IMR-90 (cell line): ENCODE measurements around the gene PLXNA4. TPM values are rescaled to one million over a fixed set of nuclear protein-coding genes. Genes with fewer than 3 reads are reported as not detected.
A peak's percentile ranks its signal among the peaks of the same experiment; 100 is the strongest.

Source experiments
- ATAC-seq: fragments of 200-7000 bp; cut with Tn5 transposase; 2 replicates; pipeline ENCODE4 v1.9.1; 2020; ENCODE audit warnings: low read depth, mild to moderate bottlenecking, moderate library complexity
- BruUV-seq: library from RNA; stranded (reverse); fragments of 400-500 nt; replicated peaks from 2 replicates; lab custom pipeline; 2021; lab: Mats Ljungman, UMichigan
- CTCF ChIA-PET: fragments of 300-600 bp; formaldehyde crosslinking; extraction: SDS; loops from one replicate; lab custom pipeline; 2021; ENCODE audit warnings: antibody characterized with exemption; lab: Yijun Ruan, JAX
- POLR2A ChIA-PET: fragments of 300-600 bp; sonication (Branson Sonifier 250); formaldehyde crosslinking; loops from one replicate; lab custom pipeline; 2022; ENCODE audit warnings: antibody characterized with exemption; ENCODE audit not compliant: unreplicated experiment; lab: Charles Lee
- DNase-seq: peaks from one replicate; pipeline ENCODE4 v3.0.0; 2013
- H2AFZ ChIP-seq: replicated peaks from 2 replicates; pipeline ENCODE3; 2013; ENCODE audit warnings: low read length, mild to moderate bottlenecking; ENCODE audit not compliant: poor library complexity
- H2AK5ac ChIP-seq: 2 replicates; pipeline ENCODE4 v1.6.1; 2013; ENCODE audit warnings: low read depth, low read length, inconsistent platforms
- H2AK9ac ChIP-seq: replicated peaks from 2 replicates; pipeline ENCODE3; 2013; ENCODE audit warnings: mild to moderate bottlenecking, low read depth, low read length, moderate library complexity; ENCODE audit not compliant: poor library complexity
- H2BK120ac ChIP-seq: 2 replicates; pipeline ENCODE4 v1.6.1; 2013; ENCODE audit warnings: low read depth, low read length, inconsistent platforms
- H2BK15ac ChIP-seq: 3 replicates; pipeline ENCODE4 v1.6.1; 2013; ENCODE audit warnings: low read depth, low read length, inconsistent platforms
- H2BK20ac ChIP-seq: 2 replicates; pipeline ENCODE4 v1.6.1; 2013; ENCODE audit warnings: low read depth, mild to moderate bottlenecking, inconsistent platforms, low read length, moderate library complexity
- H2BK5ac ChIP-seq: 2 replicates; pipeline ENCODE4 v1.6.1; 2013; ENCODE audit warnings: mild to moderate bottlenecking, low read depth, low read length, inconsistent platforms; ENCODE audit not compliant: poor library complexity, severe bottlenecking
- H3K14ac ChIP-seq: replicated peaks from 2 replicates; pipeline ENCODE4 v1.6.1; 2013; ENCODE audit warnings: low read depth, low read length, inconsistent platforms
- H3K18ac ChIP-seq: 2 replicates; pipeline ENCODE4 v1.6.1; 2013; ENCODE audit warnings: low read depth, low read length, control low read depth
- H3K23ac ChIP-seq: 2 replicates; pipeline ENCODE4 v1.6.1; 2013; ENCODE audit warnings: low read depth, low read length, inconsistent platforms
- H3K27ac ChIP-seq: 2 replicates; pipeline ENCODE4 v1.5.1; 2013; ENCODE audit warnings: mild to moderate bottlenecking, control low read depth, low read length; ENCODE audit not compliant: insufficient read depth
- H3K27me3 ChIP-seq: 2 replicates; pipeline ENCODE4 v1.6.1; 2013; ENCODE audit warnings: low read length; ENCODE audit not compliant: control insufficient read depth, insufficient read depth
- H3K36me3 ChIP-seq: 2 replicates; pipeline ENCODE4 v1.6.1; 2013; ENCODE audit warnings: low read length, mixed read lengths; ENCODE audit not compliant: control insufficient read depth, insufficient read depth
- H3K4ac ChIP-seq: 2 replicates; pipeline ENCODE4 v1.6.1; 2013; ENCODE audit warnings: low read depth, low read length, inconsistent platforms
- H3K4me1 ChIP-seq: 2 replicates; pipeline ENCODE4 v1.6.1; 2013; ENCODE audit warnings: low read length, mixed read lengths; ENCODE audit not compliant: control insufficient read depth, insufficient read depth
- H3K4me2 ChIP-seq: 2 replicates; pipeline ENCODE4 v1.6.1; 2013; ENCODE audit warnings: low read depth, mild to moderate bottlenecking, control low read depth, low read length, moderate library complexity
- H3K4me3 ChIP-seq: 2 replicates; pipeline ENCODE4 v1.5.1; 2013; ENCODE audit warnings: low read depth, mild to moderate bottlenecking, control low read depth, low read length, moderate library complexity; ENCODE audit not compliant: insufficient read depth
- H3K56ac ChIP-seq: 2 replicates; pipeline ENCODE4 v1.6.1; 2013; ENCODE audit warnings: low read length, inconsistent platforms; ENCODE audit not compliant: insufficient read depth; ENCODE audit errors: extremely low read depth
- H3K79me1 ChIP-seq, 2 experiments: 2 replicates each; pipeline ENCODE4 v1.6.1; 2013; ENCODE audit warnings: low read length in 2 of 2, inconsistent platforms in 1 of 2, low read depth in 1 of 2
- H3K9ac ChIP-seq: 2 replicates; pipeline ENCODE4 v1.6.1; 2013; ENCODE audit warnings: low read depth, low read length, control low read depth
- H3K9me1 ChIP-seq: 2 replicates; pipeline ENCODE4 v1.6.1; 2013; ENCODE audit warnings: low read length, inconsistent platforms; ENCODE audit not compliant: insufficient read depth
- H3K9me3 ChIP-seq: 2 replicates; pipeline ENCODE4 v1.6.1; 2013; ENCODE audit warnings: low read length; ENCODE audit not compliant: control insufficient read depth, insufficient read depth
- H4K20me1 ChIP-seq: 2 replicates; pipeline ENCODE4 v1.6.1; 2013; ENCODE audit warnings: low read length, inconsistent platforms; ENCODE audit not compliant: insufficient read depth
- H4K5ac ChIP-seq: 2 replicates; pipeline ENCODE4 v1.6.1; 2013; ENCODE audit warnings: mild to moderate bottlenecking, low read depth, low read length, control low read depth
- H4K8ac ChIP-seq, 2 experiments: 2 replicates each; pipeline ENCODE4 v1.6.1; 2013; ENCODE audit warnings: low read depth in 2 of 2, low read length in 2 of 2, control low read depth in 1 of 2, inconsistent platforms in 1 of 2
- H4K91ac ChIP-seq: 2 replicates; pipeline ENCODE4 v1.6.1; 2013; ENCODE audit warnings: low read depth, low read length, inconsistent platforms; ENCODE audit not compliant: insufficient read depth
- CHD1 ChIP-seq: IDR thresholded peaks from 2 replicates; pipeline ENCODE4 v1.6.1; 2012; ENCODE audit warnings: low read depth, low read length, improper control_type of control experiment
- FOS ChIP-seq: fragments of 150-350 bp; IDR thresholded peaks from 2 replicates; pipeline ENCODE4 v1.6.1; 2016; ENCODE audit warnings: low read depth, low read length
- MAZ ChIP-seq: IDR thresholded peaks from 2 replicates; pipeline ENCODE4 v1.6.1; 2012; ENCODE audit warnings: low read depth, mild to moderate bottlenecking, low read length, improper control_type of control experiment, moderate library complexity, borderline replicate concordance
- MXI1 ChIP-seq: IDR thresholded peaks from 2 replicates; pipeline ENCODE4 v1.6.1; 2012; ENCODE audit warnings: low read depth, mild to moderate bottlenecking, low read length, moderate library complexity, borderline replicate concordance
- POLR2A ChIP-seq: IDR thresholded peaks from 2 replicates; pipeline ENCODE4 v1.6.1; 2012; ENCODE audit warnings: mild to moderate bottlenecking, low read depth, low read length
- RCOR1 ChIP-seq: IDR thresholded peaks from 2 replicates; pipeline ENCODE4 v1.6.1; 2012; ENCODE audit warnings: mild to moderate bottlenecking, low read length, improper control_type of control experiment; ENCODE audit not compliant: insufficient replicate concordance
- RFX5 ChIP-seq: IDR thresholded peaks from 2 replicates; pipeline ENCODE4 v1.8.0; 2012; ENCODE audit warnings: low read depth, mild to moderate bottlenecking, low read length, moderate library complexity
- SMC3 ChIP-seq: fragments of 150-350 bp; IDR thresholded peaks from 2 replicates; pipeline ENCODE4 v1.6.1; 2016; ENCODE audit warnings: low read depth, mild to moderate bottlenecking, antibody characterized with exemption, low read length, moderate library complexity
- WGBS, 2 experiments: methylation state at CpG; one replicate each; pipeline versions ENCODE4 v1.1.5 to v1.1.7; 2013; ENCODE audit warnings: missing lambda C conversion rate in 2 of 2; ENCODE audit not compliant: insufficient read length in 1 of 2; ENCODE audit errors: extremely low coverage in 2 of 2; 5-methylcytosine and 5-hydroxymethylcytosine counted together
- dilution Hi-C: fragments of 300-500 bp; cut with HindIII; formaldehyde crosslinking; loops from one replicate; pipeline ENCODE4 v1.14.3; 2018; ENCODE audit warnings: low sequenced_read_pairs; ENCODE audit not compliant: unreplicated experiment
- in situ Hi-C: fragments of 300-500 bp; cut with MboI; formaldehyde crosslinking; loops from 3 replicates; pipeline ENCODE4 v1.14.3; 2019; ENCODE audit warnings: low sequenced_read_pairs, inconsistent platforms, mixed read lengths
- intact Hi-C: fragments of 100-400 bp; cut with micrococcal nuclease; formaldehyde crosslinking; loops from 2 replicates; pipeline ENCODE4 v1.10.0; 2022
- polyA plus RNA-seq, 3 experiments: library from polyadenylated mRNA; depleted of rRNA; stranded (reverse); fragments of >200 nt; gene quantifications; 2 replicates each; pipeline ENCODE4 v1.2.3, GENCODE V29; 2012; ENCODE audit warnings: low replicate concordance in 1 of 3
- total RNA-seq: library from RNA; depleted of rRNA; stranded (reverse); fragments of >200 nt; gene quantifications from 2 replicates; pipeline ENCODE4 v1.2.3, GENCODE V29; 2012
- TF ChIP-seq, protein P1 (sequence below): fragments of 150-350 bp; IDR thresholded peaks from 2 replicates; pipeline ENCODE4 v1.6.1; 2017; ENCODE audit warnings: mild to moderate bottlenecking, antibody characterized with exemption, low read length, low read depth
- TF ChIP-seq, protein P2 (sequence below): conservative IDR thresholded peaks from 2 replicates; pipeline ENCODE4 v1.5.1; 2012; ENCODE audit warnings: mild to moderate bottlenecking, low read depth, low read length, improper control_type of control experiment

PLXNA4 gene
- total and polyA plus RNA-seq, 2 of the 4 experiments (the other 2 are of a cell fraction), result under 0.01 TPM

DNA sequence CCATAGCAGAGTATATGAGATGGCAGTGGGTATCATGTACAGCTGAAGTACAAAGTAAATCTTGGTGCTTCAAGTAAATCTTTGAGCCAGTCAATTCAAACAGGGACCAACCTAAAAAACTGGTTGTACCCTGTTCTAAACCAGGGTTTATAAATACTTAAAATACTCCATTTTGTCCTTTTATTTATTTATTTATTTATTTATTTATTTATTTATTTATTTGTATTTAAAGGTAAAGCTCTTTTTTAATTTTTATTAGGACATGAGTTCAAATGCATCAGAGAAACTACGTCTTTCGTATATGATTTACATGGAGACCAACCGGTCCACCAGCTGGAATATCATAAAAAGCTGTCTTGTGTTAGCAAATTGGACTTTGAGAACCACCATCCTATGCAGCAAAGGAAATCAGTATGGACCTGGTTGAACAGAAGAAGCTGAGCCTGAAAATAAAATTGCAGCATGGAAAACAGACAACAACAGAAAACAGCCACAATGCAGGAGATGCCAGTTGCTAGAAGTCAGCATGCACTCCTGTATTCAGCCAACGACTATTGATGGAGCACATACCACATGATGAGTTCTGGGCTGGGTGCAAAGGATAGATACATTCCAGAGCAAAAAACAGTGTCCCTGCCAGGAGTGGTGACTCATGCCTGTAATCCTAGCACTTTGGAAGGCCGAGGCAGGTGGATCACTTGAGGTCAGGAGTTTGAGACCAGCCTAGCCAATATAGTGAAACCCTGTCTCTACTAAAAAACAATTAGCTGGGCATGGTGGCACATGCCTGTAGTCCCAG lies 60.0 kb downstream of the PLXNA4 start:
- Histone ChIP-seq H2BK5ac (no peak overlapping the region), H3K79me1 (no peaks in the 10 kb centered on the region), H2AK9ac (no peak overlapping the region), H2BK15ac (no peak overlapping the region), H3K9me1 (no peaks in the 10 kb centered on the region; the same call in 1 of the 2 replicates), H2BK20ac (no peak overlapping the region), H3K9ac (no peak overlapping the region), H3K4ac (no peak overlapping the region), H3K9me3 (no peaks in the 10 kb centered on the region; the same call in 1 of the 2 replicates), H2BK120ac (no peak overlapping the region), H3K36me3 (no peaks in the 10 kb centered on the region), H3K18ac (no peak overlapping the region), H3K27ac (no peak overlapping the region), H3K4me3 (no peak overlapping the region), H2AFZ (no peak overlapping the region), H3K14ac (no peak overlapping the region), H2AK5ac (no peak overlapping the region), H3K27me3 (no peaks in the 10 kb centered on the region), H4K20me1 (no peaks in the 10 kb centered on the region), H4K5ac (no peak overlapping the region), H3K23ac (no peak overlapping the region), H3K4me1 (no peaks in the 10 kb centered on the region), H4K8ac (no peak overlapping the region), H3K4me2 (no peak overlapping the region), H3K56ac (no peak overlapping the region), H4K91ac (no peak overlapping the region)
- peak; percentile 10 for DNase-seq
- no CpG with 5 or more reads among the region's 5 CpGs for WGBS, 2 experiments
- TF ChIP-seq RCOR1 (no peak), MAZ (no peak), MXI1 (no peak), POLR2A (no peak), RFX5 (no peak), CHD1 (no peak), SMC3 (no peak), FOS (no peak)
- TF ChIP-seq, protein P1, sequence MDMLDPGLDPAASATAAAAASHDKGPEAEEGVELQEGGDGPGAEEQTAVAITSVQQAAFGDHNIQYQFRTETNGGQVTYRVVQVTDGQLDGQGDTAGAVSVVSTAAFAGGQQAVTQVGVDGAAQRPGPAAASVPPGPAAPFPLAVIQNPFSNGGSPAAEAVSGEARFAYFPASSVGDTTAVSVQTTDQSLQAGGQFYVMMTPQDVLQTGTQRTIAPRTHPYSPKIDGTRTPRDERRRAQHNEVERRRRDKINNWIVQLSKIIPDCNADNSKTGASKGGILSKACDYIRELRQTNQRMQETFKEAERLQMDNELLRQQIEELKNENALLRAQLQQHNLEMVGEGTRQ, result no peak
- TF ChIP-seq, protein P2, sequence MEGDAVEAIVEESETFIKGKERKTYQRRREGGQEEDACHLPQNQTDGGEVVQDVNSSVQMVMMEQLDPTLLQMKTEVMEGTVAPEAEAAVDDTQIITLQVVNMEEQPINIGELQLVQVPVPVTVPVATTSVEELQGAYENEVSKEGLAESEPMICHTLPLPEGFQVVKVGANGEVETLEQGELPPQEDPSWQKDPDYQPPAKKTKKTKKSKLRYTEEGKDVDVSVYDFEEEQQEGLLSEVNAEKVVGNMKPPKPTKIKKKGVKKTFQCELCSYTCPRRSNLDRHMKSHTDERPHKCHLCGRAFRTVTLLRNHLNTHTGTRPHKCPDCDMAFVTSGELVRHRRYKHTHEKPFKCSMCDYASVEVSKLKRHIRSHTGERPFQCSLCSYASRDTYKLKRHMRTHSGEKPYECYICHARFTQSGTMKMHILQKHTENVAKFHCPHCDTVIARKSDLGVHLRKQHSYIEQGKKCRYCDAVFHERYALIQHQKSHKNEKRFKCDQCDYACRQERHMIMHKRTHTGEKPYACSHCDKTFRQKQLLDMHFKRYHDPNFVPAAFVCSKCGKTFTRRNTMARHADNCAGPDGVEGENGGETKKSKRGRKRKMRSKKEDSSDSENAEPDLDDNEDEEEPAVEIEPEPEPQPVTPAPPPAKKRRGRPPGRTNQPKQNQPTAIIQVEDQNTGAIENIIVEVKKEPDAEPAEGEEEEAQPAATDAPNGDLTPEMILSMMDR, result no peak
- intact Hi-C loops, result no loop called here
- BruUV-seq, result no TSS peak
- ChIA-PET CTCF (no interaction called here), POLR2A (no interaction called here)
- no peak for ATAC-seq
- dilution Hi-C loops, result no loop called here
- in situ Hi-C loops, result no loop called here
